ENCODE results near the gene MRPL43.
"Not testable (repeated sequence)": the region's sequence is repeated elsewhere in the genome, so short reads cannot be mapped to it uniquely, and the experiment has no call there.

The MRPL43 gene

GRCh38 chr10:100978121-100978900, 9.0 kb downstream of the MRPL43 start:
- peaks cover 60% of the 10 kb centered on the region for H3K36me3 ChIP-seq
- TF ChIP-seq Cebpa-rat (IDR thresholded peaks at IDR 0.05): no peak

GRCh38 chr10:100977436-100977835, 9.9 kb downstream of the MRPL43 start:
- Histone ChIP-seq H3K4me2 (no peak overlapping the region), H4K20me1 (peaks cover 10% of the 10 kb centered on the region), H3K27ac (no peak overlapping the region), H3K4me3 (no peak overlapping the region), H3K4me1 (no peaks in the 10 kb centered on the region), H3K9me3 (no peaks in the 10 kb centered on the region), H3K27me3 (no peaks in the 10 kb centered on the region), H3K9ac (no peak overlapping the region), H3K36me3 (peaks cover 51% of the 10 kb centered on the region)
- no peak for TF ChIP-seq Cebpa-rat (IDR thresholded peaks at IDR 0.05)

More at GRCh38 chr10:100978121-100978900, 9.0 kb downstream of the MRPL43 start:
- Histone ChIP-seq H3K4me3 (no peak overlapping the region), H3K9ac (no peak overlapping the region), H3K9me3 (no peaks in the 10 kb centered on the region), H4K20me1 (peaks cover 10% of the 10 kb centered on the region), H3K27me3 (no peaks in the 10 kb centered on the region), H3K4me2 (no peak overlapping the region), H3K4me1 (no peaks in the 10 kb centered on the region), H3K27ac (no peak overlapping the region)

GRCh38 chr10:100976906-100977305, 10.4 kb downstream of the MRPL43 start:
- Histone ChIP-seq H3K27ac (no peak overlapping the region), H3K4me2 (no peak overlapping the region)
- TF ChIP-seq Cebpa-rat (IDR thresholded peaks at IDR 0.05): no peak

GRCh38 chr10:100975397-100975796, 11.9 kb downstream of the MRPL43 start:
- not testable (repeated sequence) for H3K27me3 ChIP-seq, H3K9ac ChIP-seq, H3K4me1 ChIP-seq, H3K9me3 ChIP-seq, H3K4me2 ChIP-seq, H3K4me3 ChIP-seq, H3K27ac ChIP-seq, H4K20me1 ChIP-seq
- peaks cover 31% of the 10 kb centered on the region for H3K36me3 ChIP-seq

More at GRCh38 chr10:100976906-100977305, 10.4 kb downstream of the MRPL43 start:
- Histone ChIP-seq H3K36me3 (peaks cover 46% of the 10 kb centered on the region), H3K27me3 (no peaks in the 10 kb centered on the region), H3K4me1 (no peaks in the 10 kb centered on the region), H4K20me1 (peaks cover 10% of the 10 kb centered on the region), H3K9ac (no peak overlapping the region), H3K4me3 (no peak overlapping the region), H3K9me3 (no peaks in the 10 kb centered on the region)

GRCh38 chr10:100972904-100973535, 14.3 kb downstream of the MRPL43 start:
- TF ChIP-seq Cebpa-rat (IDR thresholded peaks at IDR 0.05): no peak
- Histone ChIP-seq H3K4me1 (peaks cover 16% of the 10 kb centered on the region), H4K20me1 (peaks cover 10% of the 10 kb centered on the region), H3K9me3 (no peaks in the 10 kb centered on the region), H3K27ac (no peak overlapping the region), H3K4me2 (no peak overlapping the region), H3K36me3 (peaks cover 8% of the 10 kb centered on the region; the same call in 1 of the 2 replicates), H3K9ac (no peak overlapping the region), H3K4me3 (no peak overlapping the region), H3K27me3 (no peaks in the 10 kb centered on the region)

DNA sequence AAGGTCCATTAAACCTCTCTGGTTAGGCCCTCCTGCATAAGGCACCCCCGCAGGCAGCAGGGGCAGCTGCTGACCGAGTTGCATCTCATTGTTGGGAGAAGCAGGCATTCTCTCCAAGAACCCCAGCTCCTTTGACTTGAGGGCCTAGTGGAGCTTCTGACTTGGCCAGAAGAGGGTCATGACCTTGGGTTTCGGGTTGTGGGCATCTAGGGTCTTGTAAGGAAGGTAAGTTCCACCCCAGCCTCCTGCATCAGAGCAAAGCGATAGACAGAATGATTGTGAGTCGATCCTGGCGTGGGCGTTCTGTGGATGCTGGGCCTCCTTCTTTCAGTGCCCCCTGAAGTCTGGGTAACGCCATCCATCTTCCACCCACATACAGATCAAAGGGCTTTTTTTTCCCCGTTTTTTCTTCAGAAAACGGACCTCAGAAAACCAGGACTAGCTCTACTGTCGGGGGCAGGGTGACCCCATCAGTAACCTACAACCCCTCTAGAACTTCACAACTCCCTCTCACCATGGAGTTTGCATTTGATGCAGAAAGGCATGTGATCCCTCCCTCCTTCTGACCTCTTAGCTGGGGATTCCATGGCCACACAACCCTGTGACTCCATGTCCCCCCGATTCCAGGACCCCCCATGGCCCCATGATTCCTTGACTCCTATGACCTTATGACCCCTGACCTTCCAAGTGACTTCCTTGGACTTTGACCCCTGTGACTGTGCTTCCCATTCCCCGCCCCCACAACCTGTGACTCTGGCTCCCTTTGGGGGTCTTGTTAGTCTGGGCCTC, 15.0 kb downstream of the MRPL43 start:
- peaks cover 3% of the 10 kb centered on the region; the same call in 1 of the 2 replicates for H4K20me1 ChIP-seq
- no peaks in the 10 kb centered on the region for H3K9me3 ChIP-seq
- H3K27ac ChIP-seq: no peak overlapping the region
- H3K36me3 ChIP-seq: peaks cover 2% of the 10 kb centered on the region; the same call in 1 of the 2 replicates
- no peak for TF ChIP-seq Cebpa-rat (IDR thresholded peaks at IDR 0.05)
- H3K27me3 ChIP-seq: no peaks in the 10 kb centered on the region
- no peak overlapping the region for H3K4me3 ChIP-seq
- H3K4me1 ChIP-seq: peaks cover 16% of the 10 kb centered on the region
- no peak overlapping the region for H3K9ac ChIP-seq
- no peak overlapping the region for H3K4me2 ChIP-seq

- H3K27me3 ChIP-seq: no peaks in the 10 kb centered on the region
- H3K4me1 ChIP-seq: peaks cover 16% of the 10 kb centered on the region
- no peak overlapping the region for H3K9ac ChIP-seq
- no peak for TF ChIP-seq Cebpa-rat (IDR thresholded peaks at IDR 0.05)
- H3K9me3 ChIP-seq: no peaks in the 10 kb centered on the region
- no peak overlapping the region for H3K4me2 ChIP-seq
- no peak overlapping the region for H3K27ac ChIP-seq
- H3K4me3 ChIP-seq: no peak overlapping the region
- no peaks in the 10 kb centered on the region for H4K20me1 ChIP-seq
- peaks cover 10% of the 10 kb centered on the region; the same call in 1 of the 2 replicates for H3K36me3 ChIP-seq
These were observed 16.1 kb downstream of the MRPL43 start for GRCh38 chr10:100970914-100971811.

- H3K27ac ChIP-seq: no peak overlapping the region
- H3K27me3 ChIP-seq: no peaks in the 10 kb centered on the region
- H3K36me3 ChIP-seq: peaks cover 17% of the 10 kb centered on the region
- H3K9me3 ChIP-seq: no peaks in the 10 kb centered on the region
- peak overlapping the region; percentile 76 for H3K9ac ChIP-seq
- peak overlapping the region; percentile 74 for H3K4me3 ChIP-seq
- peaks cover 16% of the 10 kb centered on the region for H3K4me1 ChIP-seq
- H3K4me2 ChIP-seq: peak overlapping the region; percentile 100
- H4K20me1 ChIP-seq: no peaks in the 10 kb centered on the region
- no peak for TF ChIP-seq Cebpa-rat (IDR thresholded peaks at IDR 0.05)
These were observed 17.0 kb downstream of the MRPL43 start for GRCh38 chr10:100970076-100970913.

Measured in BLaER1 (cell line).